ENCODE results near the gene RABL3. TPM values are rescaled to one million over a fixed set of nuclear protein-coding genes. Genes with fewer than 3 reads are reported as not detected.
"Not testable (repeated sequence)": the region's sequence is repeated elsewhere in the genome, so short reads cannot be mapped to it uniquely, and the experiment has no call there.

Gene RABL3
- total RNA-seq, 1 donor from 2014 or later: 17.9 TPM

- ATAC-seq (ENCODE audit: poor library complexity): no peak
- DNase-seq: no peak
- intact Hi-C loops (cut with DNase I): no loop called here
Measured at GRCh38 chr3:120693439-120694171, 48.7 kb downstream of the RABL3 start.

GRCh38 chr3:120689395-120689794, 52.9 kb downstream of the RABL3 start:
- no peak for ATAC-seq (ENCODE audit: poor library complexity)
- intact Hi-C loops (cut with DNase I): no loop called here
- no peak for DNase-seq

GRCh38 chr3:120688121-120688520, 54.2 kb downstream of the RABL3 start:
- no peak for DNase-seq
- ATAC-seq (ENCODE audit: poor library complexity): no peak
- intact Hi-C loops (cut with DNase I): no loop called here

- DNase-seq (no peak), ATAC-seq (ENCODE audit: poor library complexity) (no peak)
- intact Hi-C loops (cut with DNase I): no loop called here
Measured at GRCh38 chr3:120685411-120685810, 56.9 kb downstream of the RABL3 start.

GRCh38 chr3:120684896-120685295, 57.4 kb downstream of the RABL3 start:
- ATAC-seq (ENCODE audit: poor library complexity) (no peak), DNase-seq (no peak)
- intact Hi-C loops (cut with DNase I): no loop called here

GRCh38 chr3:120683671-120684301, 58.5 kb downstream of the RABL3 start:
- intact Hi-C loops (cut with DNase I): no loop called here
- ATAC-seq (ENCODE audit: poor library complexity) (no peak), DNase-seq (no peak)

- ATAC-seq (ENCODE audit: poor library complexity) (peak; percentile 38), DNase-seq (peak; percentile 31)
- intact Hi-C loops (cut with DNase I): no loop called here
Measured at GRCh38 chr3:120683213-120683612, 59.1 kb downstream of the RABL3 start.

GRCh38 chr3:120682095-120682681, 60.1 kb downstream of the RABL3 start, which contains the start of gene HGD:
HGD (minus strand) TSS chr3:120682239; CDS start chr3:120682111, 128 bp downstream.
- intact Hi-C loops (cut with DNase I): no loop called here
- ATAC-seq (ENCODE audit: poor library complexity) (no peak), DNase-seq (no peak)

GRCh38 chr3:120681506-120682038, 60.7 kb downstream of the RABL3 start:
- intact Hi-C loops (cut with DNase I): no loop called here
- DNase-seq (no peak), ATAC-seq (ENCODE audit: poor library complexity) (no peak)

- ATAC-seq (ENCODE audit: poor library complexity) (no peak), DNase-seq (no peak)
- intact Hi-C loops (cut with DNase I): no loop called here
Measured at GRCh38 chr3:120681018-120681417, 61.3 kb downstream of the RABL3 start.

GRCh38 chr3:120680193-120680894, 62.0 kb downstream of the RABL3 start:
- ATAC-seq (ENCODE audit: poor library complexity): no peak
- intact Hi-C loops (cut with DNase I): no loop called here
- no peak for DNase-seq

GRCh38 chr3:120678984-120679383, 63.3 kb downstream of the RABL3 start:
- ATAC-seq (ENCODE audit: poor library complexity): no peak
- intact Hi-C loops (cut with DNase I): no loop called here
- DNase-seq: no peak

- no peak for DNase-seq
- intact Hi-C loops (cut with DNase I): no loop called here
- peak; percentile 81 for ATAC-seq (ENCODE audit: poor library complexity)
Measured at GRCh38 chr3:120678331-120678947, 63.9 kb downstream of the RABL3 start.

- ATAC-seq (ENCODE audit: poor library complexity); intact Hi-C loops (cut with DNase I): not testable (repeated sequence)
Measured at GRCh38 chr3:120677193-120677592, 65.1 kb downstream of the RABL3 start.

GRCh38 chr3:120673116-120673515, 69.2 kb downstream of the RABL3 start:
- ATAC-seq (ENCODE audit: poor library complexity) (no peak), DNase-seq (no peak)
- intact Hi-C loops (cut with DNase I): no loop called here

More at GRCh38 chr3:120677193-120677592, 65.1 kb downstream of the RABL3 start:
- not testable (repeated sequence) for DNase-seq

- intact Hi-C loops (cut with DNase I): no loop called here
- no peak for ATAC-seq (ENCODE audit: poor library complexity)
- DNase-seq: no peak
Measured at GRCh38 chr3:120670576-120670975, 71.7 kb downstream of the RABL3 start.

GRCh38 chr3:120664926-120665325, 77.4 kb downstream of the RABL3 start:
- intact Hi-C loops (cut with DNase I): no loop called here
- ATAC-seq (ENCODE audit: poor library complexity): no peak
- no peak for DNase-seq

- no peak for ATAC-seq (ENCODE audit: poor library complexity)
- no peak for DNase-seq
- intact Hi-C loops (cut with DNase I): no loop called here
Measured at GRCh38 chr3:120661945-120662344, 80.4 kb downstream of the RABL3 start.
